ENCODE measurements around the gene KCND2. TPM values are rescaled to one million over a fixed set of nuclear protein-coding genes. Genes with fewer than 3 reads are reported as not detected.

KCND2 gene
- total RNA-seq, 4 donors from 2014 or later: 0.96 to 3.8 (median 1.7) TPM

GRCh38 chr7:120723465-120724385 lies 450.8 kb downstream of the KCND2 start:
- ATAC-seq (ENCODE audit: low FRiP score) (no peak), DNase-seq (ENCODE audit: low spot score) (no peak)

GRCh38 chr7:120724448-120724847 lies 451.5 kb downstream of the KCND2 start:
- DNase-seq (ENCODE audit: low spot score) (no peak), ATAC-seq (ENCODE audit: low FRiP score) (no peak)
- TF ChIP-seq, protein P1, sequence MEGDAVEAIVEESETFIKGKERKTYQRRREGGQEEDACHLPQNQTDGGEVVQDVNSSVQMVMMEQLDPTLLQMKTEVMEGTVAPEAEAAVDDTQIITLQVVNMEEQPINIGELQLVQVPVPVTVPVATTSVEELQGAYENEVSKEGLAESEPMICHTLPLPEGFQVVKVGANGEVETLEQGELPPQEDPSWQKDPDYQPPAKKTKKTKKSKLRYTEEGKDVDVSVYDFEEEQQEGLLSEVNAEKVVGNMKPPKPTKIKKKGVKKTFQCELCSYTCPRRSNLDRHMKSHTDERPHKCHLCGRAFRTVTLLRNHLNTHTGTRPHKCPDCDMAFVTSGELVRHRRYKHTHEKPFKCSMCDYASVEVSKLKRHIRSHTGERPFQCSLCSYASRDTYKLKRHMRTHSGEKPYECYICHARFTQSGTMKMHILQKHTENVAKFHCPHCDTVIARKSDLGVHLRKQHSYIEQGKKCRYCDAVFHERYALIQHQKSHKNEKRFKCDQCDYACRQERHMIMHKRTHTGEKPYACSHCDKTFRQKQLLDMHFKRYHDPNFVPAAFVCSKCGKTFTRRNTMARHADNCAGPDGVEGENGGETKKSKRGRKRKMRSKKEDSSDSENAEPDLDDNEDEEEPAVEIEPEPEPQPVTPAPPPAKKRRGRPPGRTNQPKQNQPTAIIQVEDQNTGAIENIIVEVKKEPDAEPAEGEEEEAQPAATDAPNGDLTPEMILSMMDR (IDR thresholded peaks at IDR 0.05): no peak

More at GRCh38 chr7:120723465-120724385, 450.8 kb downstream of the KCND2 start:
- TF ChIP-seq, protein P1 (IDR thresholded peaks at IDR 0.05): no peak

GRCh38 chr7:120724955-120725354 lies 452.0 kb downstream of the KCND2 start:
- TF ChIP-seq, protein P1 (IDR thresholded peaks at IDR 0.05): no peak
- ATAC-seq (ENCODE audit: low FRiP score): no peak

DNA sequence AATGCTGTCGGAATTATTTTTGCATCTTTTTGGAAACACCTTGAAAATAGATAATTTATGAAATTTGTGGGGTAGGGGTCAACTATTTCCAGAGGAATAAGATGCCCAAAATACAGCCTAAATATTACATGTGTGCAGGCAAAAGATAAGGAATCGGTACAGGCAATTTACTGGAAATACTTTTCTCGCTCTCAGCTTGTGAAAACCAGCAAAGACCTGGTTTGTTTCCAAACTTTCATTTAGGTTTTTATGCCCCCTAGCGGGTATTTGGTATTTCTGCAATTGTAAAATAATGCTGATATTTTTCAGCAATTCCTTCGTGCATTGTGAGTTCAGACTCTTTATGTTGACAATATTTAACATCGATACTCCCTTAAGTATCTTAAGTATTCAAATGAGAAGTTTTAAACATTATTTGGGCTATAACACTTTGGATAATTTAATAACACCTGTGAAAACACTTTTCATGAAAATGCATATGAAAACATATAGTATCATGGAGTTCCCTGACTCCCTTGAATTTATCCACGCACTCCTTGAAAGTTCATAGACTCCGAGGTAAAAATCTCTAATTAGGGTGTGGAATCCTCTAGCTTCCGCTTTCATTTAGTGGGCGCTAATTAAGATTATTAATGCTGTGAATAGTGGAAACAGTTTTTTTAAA lies 452.5 kb downstream of the KCND2 start:
- ATAC-seq (ENCODE audit: low FRiP score): no peak

More at GRCh38 chr7:120724955-120725354, 452.0 kb downstream of the KCND2 start:
- DNase-seq (ENCODE audit: low spot score): no peak

DNA sequence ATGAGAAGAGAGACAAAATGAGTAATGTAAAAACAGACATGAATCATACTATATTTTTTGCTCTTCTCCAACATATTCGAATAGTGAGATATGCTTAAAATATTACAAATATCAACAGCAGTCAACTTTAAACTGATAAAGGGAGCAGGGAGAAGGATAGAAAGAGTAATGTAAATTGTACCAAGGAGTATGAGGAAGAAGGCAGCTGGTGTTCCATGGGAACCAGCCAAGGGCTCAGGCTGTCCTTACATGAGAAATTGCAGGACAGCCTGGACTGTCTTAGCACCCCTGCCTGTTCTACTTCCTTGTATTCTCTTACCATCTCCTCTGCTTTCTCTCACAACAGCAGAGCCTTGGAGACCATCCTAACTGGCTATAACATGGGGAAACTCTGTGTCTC lies 456.3 kb downstream of the KCND2 start:
- ATAC-seq (ENCODE audit: low FRiP score) (no peak), DNase-seq (ENCODE audit: low spot score) (no peak)
- TF ChIP-seq, protein P1 (IDR thresholded peaks at IDR 0.05): no peak

More for the DNA sequence above, 452.5 kb downstream of the KCND2 start:
- TF ChIP-seq, protein P1 (IDR thresholded peaks at IDR 0.05): no peak
- DNase-seq (ENCODE audit: low spot score): no peak

- DNase-seq (ENCODE audit: low spot score): no peak
- ATAC-seq (ENCODE audit: low FRiP score): no peak
These were observed 458.3 kb downstream of the KCND2 start for GRCh38 chr7:120731271-120731670.

More at GRCh38 chr7:120731271-120731670, 458.3 kb downstream of the KCND2 start:
- TF ChIP-seq, protein P1 (IDR thresholded peaks at IDR 0.05): no peak
